Measurements from ENCODE around the gene RIC8B.

DNA sequence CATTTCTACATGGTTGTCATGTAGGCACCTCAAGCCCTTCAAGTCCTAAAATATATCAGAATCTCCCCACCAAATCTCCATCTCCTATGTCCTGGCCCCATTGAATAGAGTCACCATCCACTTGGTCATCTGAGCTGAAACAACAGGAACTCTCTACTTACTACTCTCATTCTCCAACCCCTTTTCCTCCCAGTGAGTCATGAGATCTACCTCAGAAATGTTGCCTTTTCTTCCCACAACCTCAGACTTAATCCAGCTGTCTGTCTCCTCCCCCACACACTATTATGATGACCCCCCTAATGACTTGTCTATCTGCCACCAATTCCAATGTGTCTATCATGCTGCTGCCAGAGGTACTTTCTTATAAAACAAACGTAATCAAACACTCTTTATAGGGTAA is 108.9 kb downstream of the RIC8B start:
- TF ChIP-seq, protein P1, sequence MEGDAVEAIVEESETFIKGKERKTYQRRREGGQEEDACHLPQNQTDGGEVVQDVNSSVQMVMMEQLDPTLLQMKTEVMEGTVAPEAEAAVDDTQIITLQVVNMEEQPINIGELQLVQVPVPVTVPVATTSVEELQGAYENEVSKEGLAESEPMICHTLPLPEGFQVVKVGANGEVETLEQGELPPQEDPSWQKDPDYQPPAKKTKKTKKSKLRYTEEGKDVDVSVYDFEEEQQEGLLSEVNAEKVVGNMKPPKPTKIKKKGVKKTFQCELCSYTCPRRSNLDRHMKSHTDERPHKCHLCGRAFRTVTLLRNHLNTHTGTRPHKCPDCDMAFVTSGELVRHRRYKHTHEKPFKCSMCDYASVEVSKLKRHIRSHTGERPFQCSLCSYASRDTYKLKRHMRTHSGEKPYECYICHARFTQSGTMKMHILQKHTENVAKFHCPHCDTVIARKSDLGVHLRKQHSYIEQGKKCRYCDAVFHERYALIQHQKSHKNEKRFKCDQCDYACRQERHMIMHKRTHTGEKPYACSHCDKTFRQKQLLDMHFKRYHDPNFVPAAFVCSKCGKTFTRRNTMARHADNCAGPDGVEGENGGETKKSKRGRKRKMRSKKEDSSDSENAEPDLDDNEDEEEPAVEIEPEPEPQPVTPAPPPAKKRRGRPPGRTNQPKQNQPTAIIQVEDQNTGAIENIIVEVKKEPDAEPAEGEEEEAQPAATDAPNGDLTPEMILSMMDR (conservative IDR thresholded peaks at IDR 0.05; ENCODE audit: low read length) = no peak
- TF ChIP-seq EZH2phosphoT487 (IDR thresholded peaks at IDR 0.05; ENCODE audit: borderline replicate concordance) = no peak
